HUDEP-2 (cell line): ENCODE results near the gene TRAK1.
A peak's percentile ranks its signal among the peaks of the same experiment; 100 is the strongest.

Experiments
- DNase-seq, 76 experiments: peaks; one replicate each; lab custom pipeline; 2025; ENCODE audit not compliant: unreplicated experiment in 76 of 76; lab: John Stamatoyannopoulos, UW

Gene TRAK1

DNA sequence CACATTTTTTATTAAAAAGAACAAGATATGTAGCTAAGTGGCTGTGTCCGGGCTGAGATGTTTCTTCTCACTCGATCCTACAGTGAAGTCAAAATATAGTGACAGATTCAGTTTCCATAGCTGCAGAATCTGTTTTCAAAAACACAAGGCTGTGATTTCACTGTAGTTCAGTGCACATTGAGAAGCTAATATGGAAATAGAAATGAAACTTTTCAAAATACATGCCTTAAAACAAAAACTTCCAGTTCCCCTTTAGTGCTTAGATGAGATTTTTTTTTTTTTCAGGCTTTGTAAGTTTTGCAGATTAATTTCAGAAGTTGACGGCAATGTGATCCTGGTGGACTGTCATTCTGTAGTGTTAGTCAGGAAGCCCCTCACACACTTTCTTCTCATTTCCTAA lies 23.8 kb upstream of the TRAK1 start:
- DNase-seq, result no peak

DNA sequence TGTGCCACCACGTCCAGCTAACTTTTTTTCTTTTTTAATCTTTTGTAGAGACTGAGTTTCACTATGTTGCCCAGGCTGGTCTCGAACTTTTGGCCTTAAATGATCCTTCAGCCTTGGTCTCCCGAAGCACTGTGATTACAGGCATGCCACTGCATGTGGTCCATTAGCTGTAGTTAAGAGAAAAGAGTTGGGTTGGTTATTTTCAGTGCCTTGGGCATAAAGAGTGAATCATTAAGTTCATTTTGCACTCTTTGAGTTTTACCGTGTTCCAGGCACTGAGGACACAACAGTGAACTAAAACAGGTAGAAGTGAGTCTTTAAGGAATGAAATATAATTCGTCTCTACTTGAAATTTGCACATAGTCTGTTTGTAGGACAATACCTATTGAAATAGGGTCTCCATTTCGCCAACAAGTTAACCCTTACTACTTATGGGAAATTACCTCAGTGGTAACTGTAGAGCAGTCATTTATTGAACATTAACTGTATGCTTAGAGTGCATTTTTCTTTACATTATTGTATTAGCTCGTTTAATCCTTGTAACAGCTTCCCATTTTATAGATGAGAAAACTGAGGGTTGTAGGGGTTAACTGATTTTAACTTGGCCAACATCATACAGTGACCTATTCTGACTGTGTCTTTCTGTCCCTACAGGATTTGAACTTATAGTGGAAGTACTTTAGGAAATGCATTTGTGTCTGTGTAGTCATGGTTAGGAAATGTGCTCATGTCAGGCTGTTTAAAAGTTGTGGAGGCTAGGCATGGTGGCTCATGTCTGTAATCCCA lies 22.7 kb upstream of the TRAK1 start:
- DNase-seq, result no peak

DNA sequence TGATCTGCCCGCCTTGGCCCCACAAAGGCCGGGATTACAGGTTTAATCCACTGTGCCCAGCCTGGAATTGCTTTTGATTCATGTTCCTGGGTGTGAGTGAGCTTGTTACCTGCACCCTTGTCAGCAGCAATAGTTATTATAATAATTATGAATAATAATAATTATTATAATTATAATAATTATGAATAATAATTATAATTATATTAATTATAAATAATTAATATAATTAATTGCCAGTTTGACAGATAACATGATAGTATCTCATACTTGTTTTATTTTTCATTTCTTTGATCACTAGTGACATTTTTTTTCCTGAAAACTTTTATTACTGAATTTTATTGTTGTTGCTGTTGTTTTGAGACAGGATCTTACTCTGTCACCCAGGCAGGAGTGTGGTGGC lies 21.1 kb upstream of the TRAK1 start:
- no peak for DNase-seq

DNA sequence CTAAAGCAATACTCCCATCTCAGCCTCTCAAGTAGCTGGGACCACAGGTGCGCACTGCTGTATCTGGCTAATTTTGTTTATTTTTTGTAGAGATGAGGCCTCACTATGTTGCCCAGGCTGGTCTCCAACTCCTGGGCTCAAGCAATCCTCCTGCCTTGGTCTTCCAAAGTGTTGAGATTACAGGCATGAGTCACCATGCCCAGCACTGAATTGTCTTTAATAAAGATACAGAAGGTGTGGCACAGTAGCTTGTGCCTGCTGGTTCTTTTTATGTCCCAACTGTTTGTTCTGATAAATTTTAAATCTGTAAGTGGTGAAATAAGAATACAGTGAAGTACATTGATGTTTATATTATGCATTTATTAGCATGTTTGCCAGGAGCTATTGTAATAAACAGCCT lies 20.6 kb upstream of the TRAK1 start:
- peak in 2 of 76 experiments; percentile 6 to 16 for DNase-seq

DNA sequence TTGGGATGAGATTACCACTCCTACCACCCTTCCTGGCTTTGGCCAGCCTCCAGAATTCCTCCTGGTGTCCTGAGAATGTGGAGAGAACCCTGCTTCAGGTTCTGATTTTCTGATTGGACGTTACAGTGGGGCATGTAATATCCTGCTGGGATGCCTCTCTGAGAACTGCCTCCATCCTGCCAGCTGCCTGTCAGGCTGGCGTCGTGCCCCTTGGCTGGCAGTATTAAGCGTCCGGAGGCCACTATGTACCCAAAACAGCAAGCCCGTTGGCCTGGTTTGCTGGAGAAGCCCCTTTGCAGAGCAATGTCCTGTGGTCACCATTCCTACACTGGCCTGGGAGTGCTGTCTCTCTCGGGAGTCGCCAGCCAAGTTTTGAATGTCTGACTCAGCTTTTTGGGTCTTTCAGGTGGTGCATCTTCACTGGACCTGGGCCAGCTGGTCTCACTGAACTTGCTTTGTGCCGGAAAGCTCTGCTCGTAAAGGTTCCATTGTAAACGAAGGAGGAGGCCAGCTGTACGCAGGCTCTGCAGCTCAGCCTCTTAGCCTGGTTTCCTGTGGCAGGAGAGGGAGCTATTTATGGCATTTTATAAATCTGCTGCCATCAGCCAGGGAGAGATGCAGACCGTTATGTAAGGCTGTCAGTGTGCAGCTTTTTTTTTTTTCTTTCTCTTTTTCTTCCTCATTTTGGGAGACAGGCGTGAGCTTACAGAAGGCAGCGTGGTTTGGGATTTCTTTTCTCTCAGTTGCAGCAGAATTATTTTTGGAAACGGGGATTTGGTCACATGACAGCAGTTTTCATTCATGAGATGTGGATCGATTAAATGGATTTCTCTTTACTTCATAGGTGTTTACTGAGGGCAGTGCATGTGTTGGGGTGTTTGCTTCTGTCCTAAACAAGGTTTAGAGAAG lies 19.0 kb upstream of the TRAK1 start:
- DNase-seq, result no peak

DNA sequence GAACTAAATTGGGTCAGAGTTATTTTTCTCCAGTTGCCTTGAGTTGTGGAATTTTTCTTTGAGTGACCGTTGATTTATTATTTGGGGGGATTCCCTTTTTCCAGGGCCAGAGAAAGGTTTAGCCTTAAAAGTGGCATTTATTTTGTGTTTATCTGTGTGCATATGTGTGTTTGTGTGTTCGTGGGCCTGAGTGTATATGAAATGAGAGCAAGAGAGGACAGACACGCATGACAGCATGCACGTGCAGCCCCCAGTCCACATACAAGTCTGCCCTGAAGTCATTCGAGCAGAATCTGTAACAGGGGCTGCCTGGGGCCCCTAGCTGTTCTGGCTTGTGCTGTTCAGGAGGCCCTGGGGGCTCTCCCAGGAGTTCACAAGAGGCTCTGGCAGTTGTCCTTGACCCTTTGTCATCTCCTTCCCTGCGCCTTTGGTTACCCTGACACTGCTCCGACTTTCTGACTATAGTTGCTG lies 18.3 kb upstream of the TRAK1 start:
- no peak for DNase-seq

DNA sequence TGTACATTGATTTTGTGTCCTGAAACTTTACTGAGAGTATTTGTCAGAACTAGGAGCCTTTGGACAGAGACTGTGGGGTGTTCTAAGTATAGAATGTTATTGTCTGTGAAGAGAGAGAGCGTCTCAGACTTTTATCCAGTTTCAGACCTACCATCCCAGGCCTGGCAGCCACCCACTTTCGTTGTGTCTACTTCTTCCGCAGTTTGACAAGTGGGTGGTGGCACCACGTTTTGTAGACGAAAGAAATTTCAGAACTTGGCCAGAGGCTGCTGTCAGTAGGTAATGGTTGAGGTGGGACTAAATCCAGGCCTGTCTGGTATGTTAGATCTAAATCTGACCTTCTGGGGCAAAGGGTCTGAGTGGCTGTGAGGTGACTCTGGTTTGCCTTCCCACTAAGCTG lies 13.4 kb upstream of the TRAK1 start:
- no peak for DNase-seq

DNA sequence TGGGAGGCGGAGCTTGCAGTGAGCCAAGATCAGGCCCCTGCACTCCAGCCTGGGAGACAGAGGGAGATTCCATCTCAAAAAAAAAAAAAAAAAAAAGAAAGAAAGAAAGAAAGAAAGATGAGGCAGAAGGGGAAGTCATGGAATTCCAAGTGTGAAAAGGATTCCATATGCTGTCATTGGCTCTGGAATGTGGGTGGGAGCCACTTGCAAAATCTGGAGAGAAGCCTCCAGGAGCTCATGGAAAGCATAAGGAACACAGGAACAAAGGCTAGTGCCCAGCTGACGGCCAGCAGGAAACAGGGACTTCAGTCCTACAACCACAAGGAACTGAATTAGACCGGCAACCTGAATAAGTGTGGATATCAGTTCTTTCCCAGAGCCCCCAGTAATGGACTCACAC lies 12.5 kb upstream of the TRAK1 start:
- DNase-seq, result no peak

DNA sequence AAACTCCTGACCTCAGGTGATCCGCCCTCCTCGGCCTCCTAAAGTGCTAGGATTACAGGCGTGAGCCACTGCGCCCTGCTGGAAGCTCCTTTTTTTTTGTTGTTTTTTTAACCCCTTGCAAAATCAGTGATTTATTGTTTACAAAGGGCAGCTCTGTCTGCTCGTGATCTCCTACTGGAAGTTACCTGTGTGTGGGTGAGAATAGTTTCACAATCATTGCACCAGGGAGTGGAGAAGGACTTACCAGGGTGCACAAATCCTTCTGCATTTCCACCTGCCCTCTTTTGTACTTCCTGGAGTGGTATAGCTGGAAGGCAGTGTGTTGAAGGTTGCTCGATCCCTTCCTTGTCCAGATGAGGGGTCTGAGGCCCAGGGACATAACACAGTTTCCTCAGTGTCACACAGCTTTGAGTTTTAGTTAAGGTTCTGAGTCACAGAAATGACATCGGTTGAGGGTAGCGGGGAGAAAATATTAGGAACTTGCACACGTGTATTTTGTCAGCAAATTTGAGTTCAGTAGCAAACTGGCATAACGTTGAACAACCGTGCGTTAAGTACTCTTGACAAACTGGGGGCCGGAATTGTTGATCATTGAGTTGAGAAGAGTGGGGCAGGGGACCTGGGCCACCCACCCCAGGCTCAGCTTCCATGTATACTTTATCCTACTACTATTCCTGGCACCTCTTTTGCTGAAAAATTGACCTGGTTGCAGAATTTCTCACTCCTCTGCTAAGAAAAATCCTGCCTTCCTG lies 11.3 kb upstream of the TRAK1 start:
- no peak for DNase-seq

DNA sequence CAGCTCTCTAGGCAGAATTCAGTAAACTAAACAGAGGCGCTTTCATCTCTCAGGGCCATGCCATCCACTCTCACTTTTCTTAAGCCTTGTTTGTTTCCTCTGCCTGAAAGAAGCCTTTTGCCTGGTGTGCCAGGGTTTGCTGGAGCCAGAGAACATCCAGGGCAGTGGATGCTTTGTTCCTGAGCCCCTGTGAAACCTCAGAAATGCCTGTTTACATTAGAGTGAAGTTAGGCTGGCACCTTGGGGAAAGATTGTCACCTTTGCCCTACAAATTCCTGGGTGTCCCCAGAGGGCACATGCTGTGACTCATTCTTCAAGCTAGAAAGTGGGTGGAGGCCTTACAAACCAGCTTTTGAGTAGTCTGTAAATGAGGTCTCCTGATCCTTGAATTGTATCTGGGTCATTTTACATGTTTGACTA lies 10.7 kb upstream of the TRAK1 start:
- peak in 33 of 76 experiments; percentile 4 to 62 (median 29) for DNase-seq

DNA sequence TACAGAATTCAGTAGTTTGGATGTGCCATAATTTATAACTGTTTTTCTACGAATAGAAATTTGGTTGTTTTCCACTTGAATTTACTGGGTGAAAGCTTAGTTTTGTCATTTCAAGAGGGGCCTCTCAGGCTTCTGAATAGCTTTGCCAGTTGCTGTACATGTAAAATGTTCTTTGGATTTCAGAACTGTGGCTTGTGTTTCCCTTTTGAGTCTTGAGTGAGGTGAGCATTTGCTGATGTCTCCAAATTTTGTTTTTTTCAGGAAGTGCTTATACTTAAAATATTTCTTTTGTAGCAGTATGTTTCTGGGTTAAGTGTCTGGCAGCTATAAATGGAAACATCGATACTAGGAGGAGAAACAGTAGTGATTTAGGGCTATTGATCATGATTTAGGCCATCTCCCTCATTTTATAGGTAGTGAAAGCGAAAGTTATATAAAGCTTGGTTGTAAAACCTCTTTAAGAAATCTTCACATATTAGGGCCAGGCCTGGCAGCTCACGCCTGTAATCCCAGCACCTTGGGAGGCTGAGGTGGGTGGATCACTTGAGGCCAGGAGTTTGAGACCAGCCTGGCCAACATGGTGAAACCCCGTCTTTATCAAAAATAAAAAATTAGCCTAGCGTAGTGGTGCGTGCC lies 9.2 kb upstream of the TRAK1 start:
- no peak for DNase-seq

DNA sequence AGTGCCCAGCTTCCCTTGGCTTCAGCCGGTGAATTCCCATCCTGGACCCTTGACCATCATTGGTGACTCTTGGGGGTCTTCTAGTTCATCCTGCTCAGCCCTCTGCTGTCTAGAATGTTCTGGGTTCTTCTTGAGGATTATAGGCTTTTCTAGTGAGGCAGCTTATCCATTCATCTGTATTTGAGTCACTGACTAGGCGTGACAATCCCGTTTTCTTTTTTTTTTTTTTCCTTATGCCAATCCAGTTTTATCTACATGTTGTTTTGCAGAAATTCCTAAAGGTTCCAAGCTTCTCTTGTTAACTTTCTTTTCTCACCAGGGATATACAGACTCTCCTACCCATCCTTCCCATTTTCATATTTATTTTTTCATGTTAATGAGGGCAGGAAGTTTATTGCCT lies 6.6 kb upstream of the TRAK1 start:
- no peak for DNase-seq

DNA sequence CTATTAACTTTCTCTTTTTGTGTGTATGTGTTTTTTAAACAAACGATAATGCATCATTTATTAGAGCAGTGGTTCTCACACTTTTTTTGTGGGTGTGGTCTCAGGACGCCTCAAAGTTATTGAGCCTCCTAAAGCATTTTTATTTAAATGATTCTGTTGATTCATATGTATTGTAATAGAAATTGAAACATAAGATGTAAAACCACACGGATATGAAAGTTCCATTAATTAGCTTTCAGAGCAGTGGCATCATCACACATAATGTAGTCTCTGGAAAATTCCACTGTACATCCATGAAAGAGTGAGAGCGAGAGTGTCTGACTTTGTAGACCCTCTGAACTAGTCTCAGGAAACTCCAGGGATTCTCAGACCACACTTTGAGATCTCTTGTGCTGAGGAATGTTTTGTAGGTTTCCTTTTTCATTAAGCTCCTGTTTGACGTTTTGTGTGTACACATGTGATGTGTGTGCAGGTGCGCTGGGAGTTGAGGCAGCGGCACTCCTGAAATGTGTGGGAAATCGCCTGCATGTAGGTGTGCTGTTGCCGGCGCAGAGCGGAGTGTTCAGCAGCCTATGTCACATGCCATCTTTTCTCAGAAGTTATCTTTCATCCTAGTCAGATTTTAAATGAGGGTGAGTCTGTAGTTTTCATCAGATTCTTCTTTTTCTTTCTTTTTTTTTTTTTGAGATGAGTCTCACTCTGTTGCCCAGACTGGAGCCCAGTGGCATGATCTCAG lies 5.3 kb upstream of the TRAK1 start:
- no peak for DNase-seq

DNA sequence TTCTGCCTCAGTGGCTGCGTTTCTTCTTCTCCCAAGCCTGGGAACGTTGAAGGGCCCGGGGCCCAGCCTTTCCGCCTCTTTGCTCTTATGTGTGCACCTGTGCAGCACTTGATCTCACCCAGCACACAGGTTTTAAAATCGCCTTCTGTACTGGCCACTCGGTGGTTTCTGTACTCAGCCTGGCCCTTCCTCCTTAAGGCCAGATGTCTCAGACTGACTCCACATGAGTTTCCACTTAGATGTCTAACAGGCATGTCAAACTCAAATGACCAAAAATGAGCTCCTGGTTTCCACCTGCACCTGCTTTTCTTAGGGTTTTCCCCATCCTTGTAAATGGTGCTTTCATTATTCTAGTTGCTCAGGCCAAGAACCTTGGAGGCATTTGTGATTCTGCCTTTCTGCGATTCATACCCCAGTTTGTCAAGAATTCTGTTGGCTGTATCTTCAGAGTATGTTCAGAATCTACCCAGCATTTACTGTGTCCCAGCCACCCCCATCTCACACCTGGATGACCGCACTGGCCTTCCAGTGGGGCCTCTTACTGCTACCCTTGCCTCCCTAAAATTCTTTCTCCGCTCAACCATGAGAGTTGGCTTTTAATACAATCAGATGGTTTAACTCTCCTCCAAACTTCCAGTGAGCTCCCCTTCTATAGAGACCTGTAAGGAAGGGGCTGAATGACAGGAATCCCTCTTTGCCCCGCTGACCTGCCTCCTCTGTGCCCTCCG lies 2.2 kb upstream of the TRAK1 start:
- no peak for DNase-seq

DNA sequence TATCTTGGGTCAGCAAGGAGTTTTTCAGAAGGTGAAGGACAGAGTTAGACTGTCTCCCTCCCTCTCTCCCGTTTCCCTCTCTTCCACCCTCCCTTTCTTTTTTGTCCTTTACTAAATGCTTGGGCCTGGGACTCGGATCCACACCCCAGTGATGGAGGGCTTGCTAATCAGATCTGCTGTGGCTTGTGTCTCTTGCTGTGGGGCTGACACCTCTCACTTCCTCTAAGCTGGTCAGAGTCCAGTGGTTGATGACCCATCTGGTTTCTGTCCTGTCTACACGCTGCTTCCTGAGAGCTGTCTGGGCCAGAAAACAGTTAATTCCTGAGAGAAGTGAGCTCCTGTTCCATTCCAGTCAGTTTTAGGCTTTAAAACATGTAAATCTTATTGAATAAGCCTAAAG lies 849 bp downstream of the TRAK1 start:
- no peak for DNase-seq

DNA sequence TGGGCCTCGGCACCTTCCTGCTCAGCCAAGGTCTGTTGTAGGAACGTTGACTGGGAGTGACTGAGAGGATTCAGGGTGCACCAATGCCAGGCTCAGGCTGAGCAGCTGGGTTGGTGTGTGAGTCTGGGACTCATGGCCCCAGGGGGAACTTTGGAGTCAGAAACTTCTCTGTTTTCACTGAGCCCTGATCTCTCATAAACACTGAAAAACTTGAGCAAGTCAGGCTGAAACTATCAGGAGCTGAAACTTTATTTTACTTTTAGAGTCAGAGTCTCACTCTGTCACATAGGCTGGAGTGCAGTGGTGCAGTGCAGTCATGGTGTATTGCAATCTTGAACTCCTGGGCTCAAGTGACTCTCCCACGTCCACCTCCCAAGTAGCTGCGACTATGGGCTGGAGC lies 3.0 kb downstream of the TRAK1 start:
- DNase-seq, result no peak

DNA sequence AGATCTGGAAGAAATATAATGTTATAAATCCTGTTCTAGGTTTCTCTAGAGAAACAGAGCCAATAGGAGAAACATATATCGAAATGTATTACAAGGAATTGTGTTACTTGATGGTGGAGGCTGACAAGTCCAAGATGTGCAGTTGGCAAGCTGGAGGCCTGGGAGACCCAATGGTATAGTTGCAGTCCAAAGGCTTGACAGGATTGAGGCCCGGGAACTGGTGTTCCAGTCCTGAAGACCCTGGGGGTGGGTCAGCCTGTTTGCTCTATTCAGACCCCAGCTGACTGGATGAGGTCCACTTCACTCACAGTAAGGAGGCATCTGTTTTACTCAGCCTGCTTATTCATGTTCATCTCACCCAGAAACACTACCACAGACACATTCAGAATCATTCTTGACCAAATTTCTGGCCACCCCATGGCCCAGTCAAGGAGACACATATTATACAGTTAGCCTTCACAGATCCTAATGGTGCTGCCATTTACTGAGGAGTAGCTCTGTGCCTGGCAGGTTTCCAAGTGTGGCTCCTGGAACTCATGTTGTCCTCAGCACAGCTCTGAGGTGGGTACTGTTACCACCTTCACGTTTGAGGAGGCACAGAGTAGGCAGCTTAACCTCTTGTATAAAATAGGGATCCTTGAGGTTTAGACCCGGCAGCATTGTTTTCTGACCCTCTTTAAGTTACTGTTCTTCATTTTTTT lies 3.7 kb downstream of the TRAK1 start:
- no peak for DNase-seq

DNA sequence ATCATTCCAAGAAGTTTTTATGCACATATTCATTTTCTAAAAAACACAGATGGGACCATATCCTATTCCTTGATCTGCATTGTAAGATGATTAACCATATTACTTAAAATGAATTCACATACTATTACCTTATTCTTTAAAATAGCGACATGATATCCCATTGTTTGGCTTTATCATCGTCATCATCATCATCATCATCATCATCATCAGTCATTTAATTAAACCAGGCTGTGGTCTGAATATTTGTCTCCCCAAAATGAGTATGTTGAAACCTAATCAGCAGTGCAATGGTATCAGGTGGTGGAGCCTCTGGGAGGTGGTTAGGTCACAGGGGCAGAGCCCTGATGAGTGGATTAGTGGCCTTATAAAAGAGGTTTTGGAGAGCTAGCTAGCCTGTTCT lies 4.4 kb downstream of the TRAK1 start:
- no peak for DNase-seq
